NCI-H1048 (cell line): ENCODE data around the gene TUBA3C.

Experiments
- DNase-seq: peaks from one replicate; lab custom pipeline; 2025; lab: John Stamatoyannopoulos, UW

TUBA3C gene

DNA sequence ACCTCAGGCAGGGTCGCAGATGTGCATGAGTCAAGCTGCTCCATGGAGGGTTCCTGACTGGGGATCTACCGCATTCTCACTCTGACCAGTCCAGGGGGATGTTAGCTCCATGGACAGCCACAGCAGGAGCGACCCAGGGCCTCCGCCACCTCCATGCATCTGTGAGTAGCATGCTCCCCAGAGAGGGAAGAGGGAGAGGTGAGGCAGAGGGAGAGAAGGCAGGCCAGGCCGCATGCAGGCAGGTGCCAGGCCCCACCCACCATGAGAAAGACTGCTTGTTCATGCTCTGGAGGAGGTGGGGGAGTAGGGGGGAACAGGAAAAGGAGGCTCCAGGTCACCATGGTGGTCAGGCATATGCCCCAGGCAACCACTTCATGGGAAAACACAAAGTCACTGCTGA is 20.3 kb downstream of the TUBA3C start:
- no peak for DNase-seq

DNA sequence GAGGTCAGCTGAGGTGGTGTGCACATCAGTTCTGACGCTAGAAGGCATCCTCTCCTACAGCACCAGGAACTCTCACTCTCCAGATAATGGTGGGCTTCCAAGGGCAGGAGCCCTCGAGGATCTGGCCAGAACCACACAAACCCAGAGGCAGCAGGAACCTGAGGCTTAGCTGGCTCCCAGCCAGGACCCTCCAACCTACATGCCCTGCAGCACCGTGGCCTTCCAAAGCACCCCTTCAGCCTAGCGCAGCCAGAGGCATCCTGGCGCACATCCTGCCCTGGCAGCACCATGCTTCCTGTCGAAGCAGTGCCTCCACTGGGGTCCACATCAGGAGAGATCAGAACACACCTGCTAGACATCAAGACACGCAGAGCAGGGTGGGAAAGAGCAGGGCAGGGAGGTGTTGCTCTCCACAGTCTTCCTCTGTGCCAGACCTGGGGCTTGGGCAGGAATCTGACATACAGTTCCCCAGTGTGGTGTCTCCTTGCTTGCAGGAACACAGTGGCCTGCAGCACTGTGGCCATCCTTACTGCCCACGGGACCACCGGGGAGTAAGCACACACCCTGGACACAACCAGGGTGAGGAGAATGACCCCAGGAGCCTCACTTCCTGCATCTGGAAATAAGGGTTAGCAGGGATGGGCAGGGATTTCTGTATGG is 21.7 kb downstream of the TUBA3C start:
- no peak for DNase-seq

DNA sequence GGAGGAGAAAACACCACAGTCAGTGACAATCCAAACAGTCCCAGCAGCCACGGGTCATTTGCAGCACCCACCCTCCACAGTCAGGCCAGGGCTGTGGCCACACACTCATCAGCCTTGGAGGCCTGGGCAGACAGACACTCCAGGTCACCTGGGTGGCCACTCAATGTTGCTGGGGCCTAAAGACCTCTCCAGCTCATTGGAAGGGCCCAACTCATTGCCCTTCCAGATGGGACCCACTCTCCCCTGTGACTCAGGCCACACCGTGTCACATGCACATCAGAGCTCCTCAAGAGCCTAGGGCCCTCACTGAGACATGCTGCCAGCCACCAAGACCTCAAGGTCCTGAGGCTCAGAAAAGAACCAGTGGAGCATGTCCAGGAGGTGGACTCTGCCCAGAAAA is 22.4 kb downstream of the TUBA3C start:
- no peak for DNase-seq

DNA sequence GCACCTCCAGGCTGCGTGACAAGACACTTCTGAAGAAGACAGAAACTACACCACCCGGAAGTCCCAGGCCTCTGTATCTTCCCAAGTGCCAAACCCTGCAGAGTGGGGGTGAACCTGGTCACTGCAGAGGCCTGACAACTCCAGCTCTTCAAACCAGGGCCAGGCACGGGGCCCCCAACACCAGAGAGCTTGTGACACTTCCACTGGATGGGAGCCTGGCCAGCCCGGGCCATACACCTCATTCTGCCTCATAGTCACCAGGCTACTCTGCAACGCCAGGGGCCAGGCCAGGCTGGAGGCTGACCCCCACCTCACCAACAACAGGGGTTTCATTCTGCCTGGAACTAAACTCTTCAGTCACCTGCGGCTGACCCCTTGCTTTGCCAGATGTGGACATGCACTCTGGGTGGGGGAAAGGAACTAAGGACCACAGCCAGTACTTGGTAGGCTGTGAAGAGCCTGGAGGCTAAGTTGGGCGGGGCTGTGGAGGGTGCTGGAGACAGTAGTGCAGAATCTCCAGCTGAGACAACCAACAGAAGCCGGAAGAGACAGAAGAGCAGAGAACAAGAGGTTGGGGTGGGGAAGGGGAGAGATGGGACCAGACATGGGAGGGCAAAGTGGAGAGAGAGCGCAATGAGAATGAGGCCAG is 23.0 kb downstream of the TUBA3C start:
- no peak for DNase-seq

DNA sequence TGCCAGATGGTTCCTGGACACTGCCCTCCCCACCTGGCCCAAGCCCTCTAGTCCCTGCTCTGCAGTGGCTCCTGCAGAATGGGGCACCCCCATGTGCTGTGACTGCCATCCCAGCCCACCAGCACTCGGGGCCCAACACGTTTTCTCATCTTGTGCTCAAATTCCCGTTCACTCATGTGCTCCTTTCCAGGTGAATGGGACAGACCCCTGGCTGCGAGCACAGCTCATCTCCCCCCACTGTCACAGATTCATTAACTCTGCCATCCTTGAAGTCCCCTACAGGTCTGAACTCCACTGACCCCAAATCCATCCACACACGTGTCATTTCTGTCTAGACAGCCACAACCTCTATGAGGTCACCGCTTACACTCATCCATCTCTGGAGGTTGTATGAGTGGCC is 23.6 kb downstream of the TUBA3C start:
- no peak for DNase-seq

DNA sequence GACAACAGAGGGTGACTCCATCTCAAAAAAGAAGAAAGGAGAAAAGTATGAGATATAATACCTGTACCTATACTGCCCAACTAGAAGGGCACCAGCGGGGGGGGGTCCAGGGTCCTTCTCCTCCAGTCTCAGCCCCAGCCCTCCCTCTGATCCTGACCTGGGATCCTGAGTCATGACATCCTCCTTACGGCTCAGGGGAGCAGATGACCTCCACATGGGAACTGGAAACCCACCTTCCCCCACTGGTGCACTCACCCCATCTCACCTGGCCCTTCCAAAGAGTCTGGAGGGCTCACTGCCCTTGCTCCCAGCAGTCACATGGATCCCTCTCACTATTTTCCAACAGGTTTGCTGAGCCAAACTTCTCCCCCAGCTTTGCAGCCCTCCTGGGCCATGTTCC is 24.2 kb downstream of the TUBA3C start:
- DNase-seq: no peak

DNA sequence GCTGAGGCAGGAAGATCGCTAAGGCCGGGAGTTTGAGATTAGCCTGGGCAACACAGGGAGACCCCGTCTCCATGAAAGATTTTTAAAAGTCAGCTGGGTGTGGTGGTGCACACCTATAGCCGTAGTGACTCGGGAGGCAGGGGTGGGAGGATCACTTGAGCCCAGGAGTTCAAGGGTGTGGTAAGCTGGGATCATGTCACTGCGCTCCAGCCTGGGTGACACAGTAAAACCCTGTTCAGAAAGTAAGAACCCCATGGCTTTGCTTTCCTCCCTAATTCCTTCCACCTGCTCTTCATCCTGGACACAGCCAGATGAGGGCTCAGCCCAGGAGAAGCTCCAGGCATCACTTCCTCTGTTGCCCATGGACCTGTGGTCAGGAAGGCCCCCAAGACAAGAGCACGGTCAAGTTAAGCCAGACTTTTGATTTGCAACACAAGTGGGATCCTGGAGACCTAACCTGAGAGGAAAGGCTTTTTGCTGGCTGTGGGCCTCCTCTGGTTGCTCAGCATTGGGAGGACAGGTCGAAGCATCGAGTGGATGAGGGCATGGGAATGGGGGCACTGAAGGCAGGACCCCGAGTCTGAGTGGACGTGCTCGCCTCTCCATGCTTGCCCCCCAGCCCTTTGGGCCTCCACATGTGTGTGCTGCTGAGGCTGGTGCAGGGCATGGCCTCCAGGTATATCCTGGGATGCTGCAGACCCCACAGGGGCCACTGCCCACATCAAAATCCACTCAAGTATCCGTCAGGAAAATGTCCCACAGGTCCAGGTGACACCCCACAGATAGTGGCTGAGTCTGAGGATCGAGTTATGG is 25.4 kb downstream of the TUBA3C start:
- no peak for DNase-seq

DNA sequence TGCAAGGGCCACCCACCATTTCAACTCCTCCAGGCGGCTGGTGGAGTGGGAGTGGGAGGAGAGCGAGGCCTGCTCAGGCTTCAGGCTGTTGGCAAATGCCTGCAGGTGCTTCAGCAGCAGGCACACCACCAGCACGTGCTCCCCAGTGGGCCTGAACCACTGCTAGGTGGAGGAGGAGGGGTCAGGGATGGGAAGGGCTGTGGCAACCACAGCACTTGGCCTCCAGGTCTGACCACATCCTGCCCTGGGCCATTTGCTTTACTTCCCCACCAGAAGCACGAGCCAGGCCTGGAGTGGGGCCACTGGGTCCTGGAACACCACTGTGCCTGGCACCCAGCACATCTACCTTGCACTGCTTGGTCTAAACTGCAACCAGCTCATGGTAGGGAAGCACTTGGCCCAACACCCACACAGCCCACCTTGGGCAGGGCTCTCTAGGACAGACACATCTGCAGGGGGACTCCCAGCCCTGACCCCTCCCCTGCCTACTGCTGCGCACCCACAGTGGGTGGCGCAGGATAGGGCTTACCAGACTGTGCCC is 26.2 kb downstream of the TUBA3C start:
- DNase-seq: no peak

DNA sequence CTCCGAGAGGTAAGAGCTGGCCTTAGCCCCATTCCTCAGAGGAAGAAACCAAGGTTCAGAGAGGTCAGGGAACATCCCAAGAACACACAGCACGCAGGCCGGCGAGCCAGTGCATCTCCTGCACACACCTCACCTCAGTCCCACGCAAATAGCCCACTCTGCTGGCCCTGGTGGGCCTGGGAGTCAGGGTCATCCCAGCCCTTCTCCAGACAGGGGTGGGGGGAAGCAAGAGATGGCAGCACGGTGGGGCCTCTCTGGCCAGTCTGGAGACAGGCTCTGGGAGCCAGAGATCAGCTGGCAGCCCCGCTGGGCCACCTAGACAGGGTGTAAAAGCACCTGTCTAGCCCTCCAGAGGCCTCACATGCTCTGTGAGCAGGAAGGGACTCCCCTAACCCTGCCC is 26.8 kb downstream of the TUBA3C start:
- no peak for DNase-seq

DNA sequence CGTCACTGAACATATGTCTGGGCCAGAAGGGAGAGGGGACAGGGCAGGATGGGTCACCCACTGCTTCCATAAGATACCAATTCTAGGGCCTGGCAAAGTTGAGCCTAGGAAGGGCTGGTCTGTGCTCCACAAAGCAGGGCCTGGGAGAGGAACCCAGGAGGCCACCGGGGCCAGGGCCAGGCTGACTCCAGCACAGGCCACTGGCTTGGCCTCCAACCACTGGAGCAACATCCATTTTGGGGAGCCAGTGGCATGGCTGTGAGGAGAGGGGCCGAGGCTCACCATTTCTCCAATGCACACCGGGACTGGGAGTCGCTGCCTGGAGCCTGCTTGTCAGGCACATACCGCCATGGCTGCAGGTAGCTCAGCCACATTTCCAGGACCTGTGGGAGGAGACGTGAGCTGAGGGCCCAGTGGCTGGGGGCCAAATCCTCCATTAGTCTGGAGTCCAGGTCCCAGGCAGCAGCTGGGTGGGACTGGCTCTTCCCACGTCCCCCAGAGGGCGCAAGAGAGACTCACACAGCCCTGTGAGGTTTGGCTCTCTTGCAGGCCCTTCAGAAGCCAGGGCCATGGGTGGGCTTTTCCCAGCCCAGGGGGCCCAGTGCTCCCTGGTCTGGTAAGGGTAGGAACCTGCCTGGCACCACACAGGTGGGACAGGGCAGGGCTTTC is 27.7 kb downstream of the TUBA3C start:
- DNase-seq: no peak

DNA sequence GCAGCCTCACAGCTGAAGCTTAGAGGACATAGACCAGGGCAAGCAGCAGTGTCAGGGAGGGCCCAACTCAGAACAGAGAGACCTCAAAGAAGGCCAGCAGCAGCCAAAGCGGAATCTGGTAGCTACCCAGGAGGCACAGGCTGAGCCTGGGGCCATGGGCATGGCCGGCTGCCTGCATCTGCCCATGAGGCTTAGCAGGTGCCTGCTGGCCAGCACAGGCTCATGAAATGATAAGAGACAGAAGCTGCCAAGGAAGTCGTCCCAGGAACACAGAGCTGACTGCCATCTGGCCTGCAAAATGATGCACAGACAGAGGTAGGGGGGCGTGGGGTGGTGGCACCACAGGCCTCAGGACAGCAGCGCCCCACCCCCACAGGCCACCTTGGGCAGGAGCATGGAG is 29.2 kb downstream of the TUBA3C start:
- no peak for DNase-seq

DNA sequence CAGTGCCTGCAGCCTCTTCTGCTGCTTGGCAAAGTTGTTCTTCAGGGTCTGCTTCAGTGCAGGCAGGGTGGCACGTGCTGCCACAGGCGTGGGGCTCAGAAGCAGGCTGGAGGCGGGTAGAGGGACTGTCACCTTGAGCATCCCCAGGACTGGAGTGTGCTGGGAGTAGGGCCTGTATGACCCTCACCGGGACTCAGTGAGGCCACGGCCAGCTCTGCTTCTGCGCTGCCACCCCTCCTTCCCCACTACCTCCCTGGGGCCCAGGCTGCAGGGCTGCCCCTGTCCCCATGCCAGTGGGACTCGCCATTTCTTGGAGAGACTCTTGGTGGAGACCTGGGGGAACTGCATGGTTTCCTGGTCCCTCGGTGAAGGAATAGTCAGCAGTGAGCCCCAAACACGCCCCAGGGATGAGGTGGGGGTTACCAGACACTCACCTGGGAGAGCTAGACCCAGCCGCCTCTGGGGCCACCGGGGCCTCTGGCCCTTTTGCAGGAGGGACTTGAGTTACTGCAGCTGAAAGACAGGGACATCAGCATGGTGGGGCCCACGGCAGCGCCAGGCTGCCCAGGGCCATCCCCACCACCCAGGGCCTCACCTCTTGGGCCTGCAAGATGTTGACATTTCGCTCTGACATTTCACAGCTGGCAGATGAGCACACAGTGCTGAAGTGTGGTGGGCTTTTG is 29.9 kb downstream of the TUBA3C start:
- no peak for DNase-seq

DNA sequence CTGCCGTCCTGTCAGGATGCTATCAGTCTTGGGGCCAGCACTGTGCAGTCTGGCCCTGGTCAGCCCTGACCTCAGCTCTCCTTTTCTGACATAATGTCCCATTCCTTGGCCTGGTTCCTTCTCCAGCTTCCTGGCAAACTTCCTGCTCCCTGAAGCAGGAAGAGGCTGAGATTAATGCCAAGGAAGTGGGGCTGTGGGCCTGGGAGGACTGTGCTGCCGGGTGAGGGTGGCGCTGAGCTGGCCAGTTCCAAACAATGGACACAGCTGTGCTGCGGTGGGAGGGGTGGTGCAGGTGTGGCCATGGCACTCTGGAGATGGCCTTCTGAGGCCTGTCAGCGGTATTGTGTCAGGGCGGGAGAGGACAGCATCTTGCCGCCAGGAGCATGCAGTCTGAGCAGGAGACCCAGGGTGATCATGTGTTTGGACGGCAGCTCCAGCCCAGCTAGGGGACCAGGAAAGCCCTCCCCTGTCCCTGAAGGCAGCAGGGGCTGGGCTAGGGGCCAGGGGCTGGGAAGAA is 30.9 kb downstream of the TUBA3C start:
- no peak for DNase-seq

DNA sequence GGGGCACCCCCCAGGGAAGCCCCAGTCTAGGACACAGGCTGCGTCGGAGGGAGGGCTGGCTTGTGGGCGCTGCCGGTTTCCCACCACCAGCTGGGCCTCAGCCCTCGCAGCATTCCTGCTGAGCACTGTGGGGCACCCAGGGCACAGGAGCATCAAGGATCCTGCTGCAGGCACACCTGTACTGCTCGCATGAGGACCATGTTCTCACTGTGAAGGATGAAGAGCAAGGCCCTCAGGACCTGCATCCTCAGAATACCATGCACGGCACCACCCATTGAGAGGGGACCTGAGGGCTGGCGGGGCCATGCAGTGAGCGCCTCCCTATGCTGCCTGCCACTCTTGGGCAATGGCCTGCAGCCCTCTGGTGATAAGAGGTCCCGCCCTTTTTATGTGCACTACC is 31.4 kb downstream of the TUBA3C start:
- no peak for DNase-seq

DNA sequence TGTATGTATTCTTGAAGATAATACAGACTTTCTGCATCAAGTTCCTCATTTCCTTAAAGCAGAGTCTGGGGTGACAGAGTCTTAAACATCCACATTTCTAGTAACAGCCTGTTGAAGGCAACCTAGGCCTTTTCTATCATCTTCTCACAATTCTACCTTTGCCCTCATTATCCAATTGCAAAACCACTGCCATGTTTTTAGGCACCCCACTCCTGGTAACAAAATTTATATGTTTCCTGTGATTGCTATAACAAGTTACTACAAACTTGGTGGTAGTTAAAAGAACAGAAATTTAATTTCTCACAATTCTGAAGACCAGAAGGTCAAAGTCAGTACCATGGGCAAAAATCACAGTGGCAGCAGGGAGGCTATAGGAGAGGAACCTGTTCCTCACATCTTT is 33.1 kb downstream of the TUBA3C start:
- DNase-seq: no peak
